SHP77 (cell line): Measurements from ENCODE around the gene DSP.

Experiments used
- DNase-seq, 2 experiments: peaks; one replicate each; lab custom pipeline; 2025; lab: John Stamatoyannopoulos, UW

Gene DSP

GRCh38 chr6:7604003-7604402 is 62.5 kb downstream of the DSP start:
- no peak for DNase-seq

GRCh38 chr6:7604506-7604905 is 63.0 kb downstream of the DSP start:
- no peak for DNase-seq

- peak; percentile 24 to 49 for DNase-seq
Observed at GRCh38 chr6:7615611-7616383, 74.3 kb downstream of the DSP start.

GRCh38 chr6:7617801-7618764 is 76.6 kb downstream of the DSP start:
- DNase-seq = no peak

GRCh38 chr6:7621761-7622160 is 80.3 kb downstream of the DSP start:
- DNase-seq = no peak

GRCh38 chr6:7624796-7625710 is 83.6 kb downstream of the DSP start:
- DNase-seq = no peak

GRCh38 chr6:7628479-7628878 is 87.0 kb downstream of the DSP start:
- DNase-seq = no peak

- DNase-seq = no peak
Observed at GRCh38 chr6:7628909-7629308, 87.4 kb downstream of the DSP start.

GRCh38 chr6:7629321-7629720 is 87.8 kb downstream of the DSP start:
- DNase-seq = no peak

GRCh38 chr6:7630792-7631191 is 89.3 kb downstream of the DSP start:
- no peak for DNase-seq

GRCh38 chr6:7631466-7631865 is 90.0 kb downstream of the DSP start:
- DNase-seq = no peak

- DNase-seq = no peak
Observed at GRCh38 chr6:7632501-7633290, 91.2 kb downstream of the DSP start.

- DNase-seq = no peak
Observed at GRCh38 chr6:7633361-7633760, 91.9 kb downstream of the DSP start.

- no peak for DNase-seq
Observed at GRCh38 chr6:7636151-7636550, 94.7 kb downstream of the DSP start.
